Smooth muscle cell (in vitro differentiated cells): Measurements from ENCODE around the gene CLEC10A. TPM values are rescaled to one million over a fixed set of nuclear protein-coding genes. Genes with fewer than 3 reads are reported as not detected.

Experiments used
- DNase-seq: peaks from one replicate; lab custom pipeline; 2025; ENCODE audit not compliant: unreplicated experiment; lab: John Stamatoyannopoulos, UW
- H2AFZ ChIP-seq: fragments of 200-600 bp; sonication (generic); 2 replicates; pipeline ENCODE4 v1.6.0; 2016; ENCODE audit warnings: antibody characterized with exemption, low read depth, mild to moderate bottlenecking
- H3F3A ChIP-seq: fragments of 200-600 bp; sonication (generic); 2 replicates; pipeline ENCODE4 v1.6.0; 2017; ENCODE audit warnings: antibody characterized with exemption, low read depth
- H3K27ac ChIP-seq: fragments of 200-600 bp; sonication (generic); 2 replicates; pipeline ENCODE4 v1.5.1; 2016; ENCODE audit warnings: low read depth, mild to moderate bottlenecking
- H3K27me3 ChIP-seq: fragments of 200-600 bp; sonication (generic); 2 replicates; pipeline ENCODE4 v1.6.1; 2016; ENCODE audit warnings: low read depth, mild to moderate bottlenecking
- H3K36me3 ChIP-seq: fragments of 200-600 bp; sonication (generic); 2 replicates; pipeline ENCODE4 v1.5.1; 2016; ENCODE audit warnings: low read depth
- H3K4me1 ChIP-seq: fragments of 200-600 bp; sonication (generic); 2 replicates; pipeline ENCODE4 v1.5.1; 2016; ENCODE audit warnings: low read depth
- H3K4me2 ChIP-seq: fragments of 200-600 bp; sonication (generic); 2 replicates; pipeline ENCODE4 v1.6.0; 2016; ENCODE audit warnings: mild to moderate bottlenecking
- H3K4me3 ChIP-seq: fragments of 200-600 bp; sonication (generic); 2 replicates; pipeline ENCODE4 v1.5.1; 2016; ENCODE audit warnings: mild to moderate bottlenecking
- H3K79me2 ChIP-seq: fragments of 200-600 bp; sonication (generic); 2 replicates; pipeline ENCODE4 v1.6.0; 2016; ENCODE audit warnings: low read depth, mild to moderate bottlenecking
- H3K9ac ChIP-seq: fragments of 200-600 bp; sonication (generic); 2 replicates; pipeline ENCODE4 v1.6.0; 2016; ENCODE audit warnings: low read depth
- H3K9me3 ChIP-seq: fragments of 200-600 bp; sonication (generic); replicated peaks from 2 replicates; pipeline ENCODE4 v1.5.1; 2016; ENCODE audit warnings: low read depth
- H4K20me1 ChIP-seq: fragments of 200-600 bp; sonication (generic); 2 replicates; pipeline ENCODE4 v1.6.0; 2016; ENCODE audit warnings: low read depth
- CTCF ChIP-seq: fragments of 200-600 bp; sonication (generic); IDR thresholded peaks from 2 replicates; pipeline ENCODE4 v1.5.1; 2017; ENCODE audit warnings: borderline replicate concordance, mild to moderate bottlenecking, antibody characterized with exemption; ENCODE audit not compliant: insufficient read depth, poor library complexity, severe bottlenecking
- WGBS: methylation state at CpG from one replicate; pipeline ENCODE4 v1.1.7; 2016; ENCODE audit warnings: low lambda C conversion rate; 5-methylcytosine and 5-hydroxymethylcytosine counted together
- polyA plus RNA-seq: library from polyadenylated mRNA; unstranded; fragments of >200 nt; fragmentation: Nextera tagmentation; extraction: Ambion mirVana; gene quantifications from 2 replicates; pipeline ENCODE4 v1.2.1, GENCODE V29; 2016
- total RNA-seq: library from RNA; depleted of rRNA; stranded (reverse); fragments of >200 nt; gene quantifications from 2 replicates; pipeline ENCODE4 v1.2.3, GENCODE V29; 2014

CLEC10A gene
- total and polyA plus RNA-seq, 2 experiments from 2014 or later, result not detected

GRCh38 chr17:7045492-7046126, 34.4 kb downstream of the CLEC10A start:
- DNase-seq, result no peak
- Histone ChIP-seq H3K79me2 (no peaks in the 10 kb centered on the region), H3K27me3 (peaks cover 8% of the 10 kb centered on the region), H3F3A (peaks cover 4% of the 10 kb centered on the region), H4K20me1 (no peaks in the 10 kb centered on the region), H3K9ac (no peak overlapping the region), H3K4me2 (peak overlapping the region; percentile 81), H3K4me3 (peak overlapping the region; percentile 40), H2AFZ (no peak overlapping the region), H3K9me3 (no peaks in the 10 kb centered on the region), H3K36me3 (no peaks in the 10 kb centered on the region), H3K27ac (peak overlapping the region; percentile 59), H3K4me1 (peaks cover 6% of the 10 kb centered on the region)
- TF ChIP-seq CTCF, result peak; percentile 86
- 42% methylated on average over 5 of the region's 5 CpGs for WGBS

- 4% methylated on average over 52 of the region's 58 CpGs for WGBS
- H3K36me3 ChIP-seq, result no peaks in the 10 kb centered on the region
- H2AFZ ChIP-seq, result peak within 1 kb of the TSS; percentile 30
- no peak for TF ChIP-seq CTCF
- no peaks in the 10 kb centered on the region for H4K20me1 ChIP-seq
- peak within 1 kb of the TSS; percentile 85 for H3K4me2 ChIP-seq
- no peak within 1 kb of the TSS for H3K9ac ChIP-seq
- no peak for DNase-seq
- no peaks in the 10 kb centered on the region for H3K79me2 ChIP-seq
- no peaks in the 10 kb centered on the region for H3K9me3 ChIP-seq
- no peak within 1 kb of the TSS for H3K27ac ChIP-seq
- peak within 1 kb of the TSS; percentile 51 for H3K4me3 ChIP-seq
- H3K4me1 ChIP-seq, result peaks cover 6% of the 10 kb centered on the region
- H3F3A ChIP-seq, result peaks cover 4% of the 10 kb centered on the region
- H3K27me3 ChIP-seq, result peaks cover 8% of the 10 kb centered on the region
Observed at GRCh38 chr17:7043497-7044198, 36.4 kb downstream of the CLEC10A start, which contains the start of gene SLC16A11. SLC16A11 (minus strand) TSS chr17:7044092; CDS start chr17:7043513, 579 bp downstream.

GRCh38 chr17:7043182-7043496, 36.9 kb downstream of the CLEC10A start:
- Histone ChIP-seq H4K20me1 (no peaks in the 10 kb centered on the region), H2AFZ (peak overlapping the region; percentile 30), H3F3A (peaks cover 4% of the 10 kb centered on the region), H3K9me3 (no peaks in the 10 kb centered on the region), H3K27ac (no peak overlapping the region), H3K4me3 (peak overlapping the region; percentile 51), H3K4me2 (peak overlapping the region; percentile 85), H3K9ac (no peak overlapping the region), H3K79me2 (no peaks in the 10 kb centered on the region), H3K27me3 (peaks cover 8% of the 10 kb centered on the region), H3K36me3 (no peaks in the 10 kb centered on the region), H3K4me1 (peaks cover 6% of the 10 kb centered on the region)
- no peak for DNase-seq
- WGBS, result 4% methylated on average over 21 of the region's 21 CpGs
- TF ChIP-seq CTCF, result no peak
